ENCODE data around the gene MPPE1. TPM values are rescaled to one million over a fixed set of nuclear protein-coding genes. Genes with fewer than 3 reads are reported as not detected.

MPPE1 gene
- total RNA-seq, 1 donor from 2014 or later = 19.8 TPM

- DNase-seq (ENCODE audit: extremely low read depth, low read depth, low spot score) = no peak
Observed at GRCh38 chr18:11885278-11885947, 22.7 kb downstream of the MPPE1 start.

- DNase-seq (ENCODE audit: extremely low read depth, low read depth, low spot score) = no peak
Observed at GRCh38 chr18:11884396-11885030, 23.6 kb downstream of the MPPE1 start.

GRCh38 chr18:11883153-11883552 lies 25.0 kb downstream of the MPPE1 start:
- DNase-seq (ENCODE audit: extremely low read depth, low read depth, low spot score) = no peak

- no peak for DNase-seq (ENCODE audit: extremely low read depth, low read depth, low spot score)
Observed at GRCh38 chr18:11882636-11883035, 25.5 kb downstream of the MPPE1 start.

GRCh38 chr18:11880586-11881304 lies 27.4 kb downstream of the MPPE1 start:
- no peak for DNase-seq (ENCODE audit: extremely low read depth, low read depth, low spot score)

- DNase-seq (ENCODE audit: extremely low read depth, low read depth, low spot score) = no peak
Observed at GRCh38 chr18:11877497-11878135, 30.5 kb downstream of the MPPE1 start.

- DNase-seq (ENCODE audit: extremely low read depth, low read depth, low spot score) = no peak
Observed at GRCh38 chr18:11874676-11875075, 33.4 kb downstream of the MPPE1 start.

- no peak for DNase-seq (ENCODE audit: extremely low read depth, low read depth, low spot score)
Observed at GRCh38 chr18:11873670-11874340, 34.3 kb downstream of the MPPE1 start.

- no peak for DNase-seq (ENCODE audit: extremely low read depth, low read depth, low spot score)
Observed at GRCh38 chr18:11872479-11873136, 35.5 kb downstream of the MPPE1 start.

GRCh38 chr18:11871501-11871900 lies 36.6 kb downstream of the MPPE1 start:
- no peak for DNase-seq (ENCODE audit: extremely low read depth, low read depth, low spot score)

GRCh38 chr18:11868230-11868629 lies 39.9 kb downstream of the MPPE1 start:
- no peak for DNase-seq (ENCODE audit: extremely low read depth, low read depth, low spot score)

- no peak for DNase-seq (ENCODE audit: extremely low read depth, low read depth, low spot score)
Observed at GRCh38 chr18:11866764-11867163, 41.4 kb downstream of the MPPE1 start.

- no peak for DNase-seq (ENCODE audit: extremely low read depth, low read depth, low spot score)
Observed at GRCh38 chr18:11866329-11866728, 41.8 kb downstream of the MPPE1 start.

- DNase-seq (ENCODE audit: extremely low read depth, low read depth, low spot score) = no peak
Observed at GRCh38 chr18:11865071-11865470, 43.0 kb downstream of the MPPE1 start.

- no peak for DNase-seq (ENCODE audit: extremely low read depth, low read depth, low spot score)
Observed at GRCh38 chr18:11864471-11864870, 43.6 kb downstream of the MPPE1 start.

GRCh38 chr18:11862468-11863137 lies 45.5 kb downstream of the MPPE1 start:
- no peak for DNase-seq (ENCODE audit: extremely low read depth, low read depth, low spot score)

GRCh38 chr18:11861583-11862288 lies 46.4 kb downstream of the MPPE1 start:
- no peak for DNase-seq (ENCODE audit: extremely low read depth, low read depth, low spot score)

GRCh38 chr18:11860594-11861450 lies 47.3 kb downstream of the MPPE1 start:
- DNase-seq (ENCODE audit: extremely low read depth, low read depth, low spot score) = no peak

Data from glomerular endothelial cell (primary cell).